Suprapubic skin (tissue), 4 donors: Measurements from ENCODE around the gene SOX6. TPM values are rescaled to one million over a fixed set of nuclear protein-coding genes. Genes with fewer than 3 reads are reported as not detected.
"Not testable (repeated sequence)": the region's sequence is repeated elsewhere in the genome, so short reads cannot be mapped to it uniquely, and the experiment has no call there.

ENCODE experiments used
- DNase-seq, 2 donors: peaks; one replicate each; pipeline ENCODE4 v3.0.0-alpha.2; 2019; ENCODE audit warnings: low spot score in 2 of 2
- H3K27ac ChIP-seq: fragments of 200-600 bp; sonication (generic); one replicate; pipeline ENCODE4 v1.5.1; 2019
- H3K27me3 ChIP-seq: fragments of 200-600 bp; sonication (generic); one replicate; pipeline ENCODE4 v1.5.1; 2019
- H3K36me3 ChIP-seq: fragments of 200-600 bp; sonication (generic); one replicate; pipeline ENCODE4 v1.5.1; 2019
- H3K4me1 ChIP-seq: fragments of 200-600 bp; sonication (generic); one replicate; pipeline ENCODE4 v1.5.1; 2019
- H3K4me3 ChIP-seq: fragments of 200-600 bp; sonication (generic); one replicate; pipeline ENCODE4 v1.5.1; 2019; ENCODE audit warnings: mild to moderate bottlenecking
- H3K9me3 ChIP-seq: fragments of 200-600 bp; sonication (generic); one replicate; pipeline ENCODE4 v1.5.1; 2019
- CTCF ChIP-seq, 2 donors: fragments of 200-600 bp in 1 of 2; fragments of 450-650 bp in 1 of 2; sonication (generic) in 1 of 2; IDR thresholded peaks; one replicate each; pipeline ENCODE4 v1.5.1; 2016 to 2019; ENCODE audit warnings: antibody characterized with exemption in 2 of 2, mild to moderate bottlenecking in 1 of 2, moderate library complexity in 1 of 2
- EP300 ChIP-seq: sonication (generic); formaldehyde crosslinking; IDR thresholded peaks from one replicate; pipeline ENCODE4 v1.6.1; 2017; ENCODE audit warnings: antibody characterized with exemption
- POLR2A ChIP-seq, 2 donors: fragments of 450-650 bp; IDR thresholded peaks; one replicate each; pipeline ENCODE4 v1.6.1; 2017; ENCODE audit warnings: antibody characterized with exemption in 2 of 2, mild to moderate bottlenecking in 2 of 2, moderate library complexity in 2 of 2
- POLR2AphosphoS5 ChIP-seq, 3 donors: sonication (generic); formaldehyde crosslinking; IDR thresholded peaks; one replicate each; pipeline ENCODE4 v1.6.1; 2017; ENCODE audit warnings: antibody characterized with exemption in 3 of 3
- WGBS: methylation state at CpG from one replicate; pipeline ENCODE4 v1.1.5; 2018; 5-methylcytosine and 5-hydroxymethylcytosine counted together
- total RNA-seq, 4 donors: library from RNA; depleted of rRNA; stranded (reverse); fragments of >200 nt; gene quantifications; one replicate each; pipeline ENCODE4 v1.1.0, GENCODE V29; 2016

Gene SOX6
- total RNA-seq, 4 donors from 2014 or later = 12.1 to 32.0 (median 23.8) TPM

GRCh38 chr11:16081382-16082094 lies 274.8 kb downstream of the SOX6 start:
- peaks cover 4% of the 10 kb centered on the region for H3K4me1 ChIP-seq
- no peak for DNase-seq
- H3K27ac ChIP-seq = no peak overlapping the region
- 67% methylated on average over 5 of the region's 5 CpGs for WGBS
- H3K4me3 ChIP-seq = no peak overlapping the region
- TF ChIP-seq POLR2A (IDR thresholded peaks at IDR 0.05) = no peak
- TF ChIP-seq CTCF (IDR thresholded peaks at IDR 0.05) = no peak
- TF ChIP-seq POLR2AphosphoS5 (IDR thresholded peaks at IDR 0.05) = no peak
- TF ChIP-seq EP300 = no peak
- H3K9me3 ChIP-seq = no peaks in the 10 kb centered on the region
- H3K36me3 ChIP-seq = no peaks in the 10 kb centered on the region
- no peaks in the 10 kb centered on the region for H3K27me3 ChIP-seq

- H3K27ac ChIP-seq = no peak overlapping the region
- peaks cover 4% of the 10 kb centered on the region for H3K4me1 ChIP-seq
- no peaks in the 10 kb centered on the region for H3K36me3 ChIP-seq
- no peaks in the 10 kb centered on the region for H3K27me3 ChIP-seq
- TF ChIP-seq EP300 = no peak
- TF ChIP-seq POLR2AphosphoS5 (IDR thresholded peaks at IDR 0.05) = no peak
- no peak for TF ChIP-seq POLR2A (IDR thresholded peaks at IDR 0.05)
- TF ChIP-seq CTCF (IDR thresholded peaks at IDR 0.05) = no peak
- H3K4me3 ChIP-seq = no peak overlapping the region
- H3K9me3 ChIP-seq = no peaks in the 10 kb centered on the region
- no peak for DNase-seq
- WGBS = 86% methylated on average over 4 of the region's 4 CpGs
These were observed 275.5 kb downstream of the SOX6 start for GRCh38 chr11:16080688-16081381.

- Histone ChIP-seq H3K9me3 (no peaks in the 10 kb centered on the region), H3K27me3 (no peaks in the 10 kb centered on the region), H3K4me1 (peaks cover 4% of the 10 kb centered on the region), H3K4me3 (no peak overlapping the region), H3K27ac (no peak overlapping the region), H3K36me3 (no peaks in the 10 kb centered on the region)
- whole genome bisulfite sequencing = 92% methylated on average over 3 of the region's 3 CpGs
- TF ChIP-seq POLR2AphosphoS5 (IDR thresholded peaks at IDR 0.05) (no peak), POLR2A (IDR thresholded peaks at IDR 0.05) (no peak), EP300 (no peak), CTCF (IDR thresholded peaks at IDR 0.05) (no peak)
- no peak for DNase-seq
These were observed 277.4 kb downstream of the SOX6 start for GRCh38 chr11:16078936-16079335.

GRCh38 chr11:16070573-16070972 lies 285.8 kb downstream of the SOX6 start:
- DNase-seq = no peak
- Histone ChIP-seq H3K9me3 (no peaks in the 10 kb centered on the region), H3K4me1 (no peaks in the 10 kb centered on the region), H3K27ac (no peak overlapping the region), H3K36me3 (no peaks in the 10 kb centered on the region), H3K4me3 (no peak overlapping the region), H3K27me3 (no peaks in the 10 kb centered on the region)
- WGBS = 87% methylated on average over 5 of the region's 5 CpGs
- TF ChIP-seq CTCF (IDR thresholded peaks at IDR 0.05) (no peak), POLR2A (IDR thresholded peaks at IDR 0.05) (no peak), EP300 (no peak), POLR2AphosphoS5 (IDR thresholded peaks at IDR 0.05) (no peak)

- not testable (repeated sequence) for H3K9me3 ChIP-seq, H3K4me3 ChIP-seq, H3K4me1 ChIP-seq, H3K27ac ChIP-seq, H3K36me3 ChIP-seq, DNase-seq, H3K27me3 ChIP-seq
- whole genome bisulfite sequencing = 72% methylated on average over 3 of the region's 3 CpGs
These were observed 289.1 kb downstream of the SOX6 start for GRCh38 chr11:16067268-16067667.
